Upper lobe of left lung (tissue), 6 donors: Measurements from ENCODE around the gene COQ7. TPM values are rescaled to one million over a fixed set of nuclear protein-coding genes. Genes with fewer than 3 reads are reported as not detected.

Source experiments
- ATAC-seq, 2 donors: fragments of 200-7000 bp; cut with Tn5 transposase; one replicate each; pipeline ENCODE4 v1.9.1; 2022; ENCODE audit warnings: mild to moderate bottlenecking in 2 of 2, moderate library complexity in 2 of 2; ENCODE audit not compliant: low FRiP score in 2 of 2
- DNase-seq, 2 donors: peaks; one replicate each; pipeline ENCODE4 v3.0.0-alpha.2; 2019 to 2020
- H3K27ac ChIP-seq, 4 donors: fragments of 200-600 bp; sonication (generic); one replicate each; pipeline ENCODE4 v1.5.1; 2016 to 2019
- H3K27me3 ChIP-seq, 4 donors: fragments of 200-600 bp; sonication (generic); one replicate each; pipeline ENCODE4 v1.5.1; 2017 to 2019
- H3K36me3 ChIP-seq, 4 donors: fragments of 200-600 bp; sonication (generic); one replicate each; pipeline ENCODE4 v1.5.1; 2016 to 2019
- H3K4me1 ChIP-seq, 4 donors: fragments of 200-600 bp; sonication (generic); one replicate each; pipeline ENCODE4 v1.5.1; 2018 to 2019
- H3K4me3 ChIP-seq, 4 donors: fragments of 200-600 bp; sonication (generic); one replicate each; pipeline ENCODE4 v1.5.1; 2017 to 2019; ENCODE audit warnings: mild to moderate bottlenecking in 2 of 4, moderate library complexity in 1 of 4
- H3K9me3 ChIP-seq, 4 donors: fragments of 200-600 bp; sonication (generic); one replicate each; pipeline ENCODE4 v1.5.1; 2018 to 2019
- EP300 ChIP-seq, 4 donors: sonication (generic); formaldehyde crosslinking; IDR thresholded peaks; one replicate each; pipeline ENCODE4 v1.5.1; 2017; ENCODE audit warnings: antibody characterized with exemption in 4 of 4, control low read depth in 2 of 4
- POLR2A ChIP-seq, 4 donors: fragments of 450-650 bp; IDR thresholded peaks; one replicate each; pipeline ENCODE4 v1.5.1; 2016 to 2017; ENCODE audit warnings: antibody characterized with exemption in 4 of 4, mild to moderate bottlenecking in 2 of 4
- POLR2AphosphoS5 ChIP-seq, 2 donors: sonication (generic); formaldehyde crosslinking; IDR thresholded peaks; one replicate each; pipeline ENCODE4 v1.5.1; 2017; ENCODE audit warnings: antibody characterized with exemption in 2 of 2
- WGBS, 2 donors: methylation state at CpG; one replicate each; pipeline ENCODE4 v1.1.5; 2017 to 2018; 5-methylcytosine and 5-hydroxymethylcytosine counted together
- total RNA-seq, 6 donors: library from RNA; depleted of rRNA in 4 of 6; stranded (reverse); fragments of >200 nt in 4 of 6; gene quantifications; one replicate each; pipeline versions ENCODE4 v1.1.0 to v1.2.1, GENCODE V29; 2016 to 2021
- TF ChIP-seq, protein P1 (sequence below), 6 experiments: fragments of 450-650 bp in 4 of 6; fragments of 200-600 bp in 2 of 6; sonication (generic) in 2 of 6; IDR thresholded peaks; one replicate each; pipeline ENCODE4 v1.5.1; 2016 to 2019; ENCODE audit warnings: antibody characterized with exemption in 6 of 6
- donor health status: DM: no; HTN: no; CAD: no; lungs with moderate emphysema.
- donor health status: DM: no; HTN: yes; CAD: no; lungs with severe emphysema.

COQ7 gene
- total RNA-seq, 6 donors from 2014 or later, result 14.6 to 41.9 (median 20.0) TPM

DNA sequence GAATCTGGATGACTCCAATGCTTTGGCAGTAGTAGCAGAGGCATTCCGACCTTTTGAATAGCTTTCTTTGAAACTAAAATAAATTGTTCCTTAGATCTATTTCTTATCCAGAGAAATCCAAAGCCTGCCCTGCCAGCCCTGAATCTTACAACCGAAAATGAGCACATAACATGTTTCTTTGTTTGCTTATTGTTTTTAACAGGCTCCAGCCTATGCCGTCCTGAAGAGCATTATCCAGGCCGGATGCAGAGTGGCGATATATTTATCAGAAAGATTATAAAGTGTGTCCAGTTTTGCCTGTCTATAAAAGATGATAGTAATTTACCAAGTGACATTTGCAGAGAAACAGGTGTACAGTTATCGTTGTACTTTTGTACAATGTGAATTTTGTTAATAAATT is 10.5 kb downstream of the COQ7 start:
- H3K27me3 ChIP-seq, result no peaks in the 10 kb centered on the region
- 86 to 92% methylated on average over 6 of the region's 6 CpGs for WGBS, 2 donors
- H3K9me3 ChIP-seq, result no peaks in the 10 kb centered on the region
- H3K36me3 ChIP-seq, result peaks cover 9 to 79% (median 36%) of the 10 kb centered on the region in 4 donors
- TF ChIP-seq EP300 (IDR thresholded peaks at IDR 0.05) (no peak), POLR2A (IDR thresholded peaks at IDR 0.05) (no peak), POLR2AphosphoS5 (IDR thresholded peaks at IDR 0.05) (no peak)
- TF ChIP-seq, protein P1, sequence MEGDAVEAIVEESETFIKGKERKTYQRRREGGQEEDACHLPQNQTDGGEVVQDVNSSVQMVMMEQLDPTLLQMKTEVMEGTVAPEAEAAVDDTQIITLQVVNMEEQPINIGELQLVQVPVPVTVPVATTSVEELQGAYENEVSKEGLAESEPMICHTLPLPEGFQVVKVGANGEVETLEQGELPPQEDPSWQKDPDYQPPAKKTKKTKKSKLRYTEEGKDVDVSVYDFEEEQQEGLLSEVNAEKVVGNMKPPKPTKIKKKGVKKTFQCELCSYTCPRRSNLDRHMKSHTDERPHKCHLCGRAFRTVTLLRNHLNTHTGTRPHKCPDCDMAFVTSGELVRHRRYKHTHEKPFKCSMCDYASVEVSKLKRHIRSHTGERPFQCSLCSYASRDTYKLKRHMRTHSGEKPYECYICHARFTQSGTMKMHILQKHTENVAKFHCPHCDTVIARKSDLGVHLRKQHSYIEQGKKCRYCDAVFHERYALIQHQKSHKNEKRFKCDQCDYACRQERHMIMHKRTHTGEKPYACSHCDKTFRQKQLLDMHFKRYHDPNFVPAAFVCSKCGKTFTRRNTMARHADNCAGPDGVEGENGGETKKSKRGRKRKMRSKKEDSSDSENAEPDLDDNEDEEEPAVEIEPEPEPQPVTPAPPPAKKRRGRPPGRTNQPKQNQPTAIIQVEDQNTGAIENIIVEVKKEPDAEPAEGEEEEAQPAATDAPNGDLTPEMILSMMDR (IDR thresholded peaks at IDR 0.05), result no peak
- ATAC-seq, result no peak
- no peak overlapping the region for H3K4me3 ChIP-seq
- no peak for DNase-seq
- H3K27ac ChIP-seq, result no peak overlapping the region
- H3K4me1 ChIP-seq, result no peaks in the 10 kb centered on the region

DNA sequence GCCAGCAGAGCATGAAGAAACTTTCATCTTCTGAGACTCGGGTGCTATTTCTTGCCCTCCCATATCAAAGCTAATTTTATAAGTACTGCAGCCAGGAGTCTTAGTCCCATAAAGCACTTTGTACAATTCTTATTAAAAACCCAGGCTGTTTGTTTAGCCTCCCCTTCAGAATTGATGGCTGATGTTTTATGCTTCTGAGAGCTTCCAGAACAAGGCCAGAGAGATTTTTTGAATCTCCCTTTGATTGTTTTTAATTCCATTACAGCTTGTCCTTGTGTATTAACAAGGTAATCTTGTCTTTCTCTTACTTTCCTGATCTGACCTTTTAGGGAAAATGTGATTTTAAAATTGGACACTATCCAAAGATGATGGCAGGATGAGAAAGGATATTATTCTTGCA is 16.3 kb downstream of the COQ7 start:
- H3K27ac ChIP-seq, result no peak overlapping the region

DNA sequence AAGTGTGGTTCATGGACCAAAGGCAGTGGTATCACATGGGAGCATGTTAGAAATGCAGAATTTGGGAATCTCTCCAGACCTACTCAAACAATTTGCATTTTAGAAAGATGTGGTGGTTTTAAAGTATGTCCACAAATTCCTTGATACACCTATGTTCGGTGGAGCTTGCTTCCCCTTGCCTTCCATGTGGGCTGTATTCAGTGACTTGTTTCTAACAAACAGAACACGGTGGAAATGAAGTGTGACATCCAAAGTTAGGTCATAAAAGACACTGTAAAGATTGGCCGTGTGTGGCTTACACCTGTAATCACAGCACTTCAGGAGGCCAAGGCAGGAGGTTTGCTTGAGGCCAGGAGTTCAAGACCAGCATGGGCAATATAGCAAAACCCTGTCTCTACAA is 16.7 kb downstream of the COQ7 start:
- ATAC-seq (no peak), DNase-seq (no peak)
- Histone ChIP-seq H3K27me3 (no peaks in the 10 kb centered on the region), H3K27ac (no peak overlapping the region), H3K36me3 (peaks cover 0 to 20% (median 3%) of the 10 kb centered on the region in 4 donors), H3K9me3 (no peaks in the 10 kb centered on the region), H3K4me1 (peaks cover 7 to 15% (median 10%) of the 10 kb centered on the region in 4 donors), H3K4me3 (no peak overlapping the region)
- TF ChIP-seq EP300 (IDR thresholded peaks at IDR 0.05) (no peak), POLR2AphosphoS5 (IDR thresholded peaks at IDR 0.05) (no peak), POLR2A (IDR thresholded peaks at IDR 0.05) (no peak)
- TF ChIP-seq, protein P1 (IDR thresholded peaks at IDR 0.05), result no peak
- 62 to 70% methylated on average over 3 of the region's 3 CpGs for WGBS, 2 donors

More for the DNA sequence above, 16.3 kb downstream of the COQ7 start:
- Histone ChIP-seq H3K4me3 (no peak overlapping the region), H3K27me3 (no peaks in the 10 kb centered on the region), H3K4me1 (peaks cover 7 to 15% (median 10%) of the 10 kb centered on the region in 4 donors), H3K36me3 (peaks cover 0 to 25% (median 6%) of the 10 kb centered on the region in 4 donors), H3K9me3 (no peaks in the 10 kb centered on the region)
- DNase-seq (no peak), ATAC-seq (no peak)
- WGBS, 2 donors, result 84 to 86% methylated on average over 1 of the region's 1 CpG
- TF ChIP-seq, protein P1 (IDR thresholded peaks at IDR 0.05), result no peak
- TF ChIP-seq POLR2A (IDR thresholded peaks at IDR 0.05) (no peak), POLR2AphosphoS5 (IDR thresholded peaks at IDR 0.05) (no peak), EP300 (IDR thresholded peaks at IDR 0.05) (no peak)

DNA sequence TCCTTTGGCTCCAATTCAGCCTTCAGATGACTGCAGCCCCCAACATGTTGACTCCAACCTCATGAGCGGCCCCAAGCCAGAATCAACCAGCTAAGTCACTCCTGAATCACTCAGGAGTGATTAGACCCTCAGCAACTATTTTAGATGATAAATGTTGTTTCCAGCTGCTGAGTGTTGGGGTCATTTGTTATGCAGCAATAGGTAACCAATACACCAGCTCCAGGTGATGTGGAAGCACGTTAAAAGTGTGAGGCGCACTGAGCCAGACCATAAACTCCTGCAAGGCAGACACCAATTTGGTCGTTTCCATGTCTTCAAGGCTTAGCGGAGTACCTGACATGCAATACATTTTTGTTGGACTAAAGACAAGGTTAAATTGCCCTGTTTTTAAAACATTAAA is 17.5 kb downstream of the COQ7 start:
- no peak for ATAC-seq
- peaks cover 0 to 13% (median 0%) of the 10 kb centered on the region in 4 donors for H3K36me3 ChIP-seq
- DNase-seq, result no peak
- peaks cover 7 to 15% (median 10%) of the 10 kb centered on the region in 4 donors for H3K4me1 ChIP-seq
- no peak overlapping the region for H3K4me3 ChIP-seq
- no peak overlapping the region for H3K27ac ChIP-seq
- no peaks in the 10 kb centered on the region for H3K27me3 ChIP-seq
- WGBS, 2 donors, result 87 to 90% methylated on average over 5 of the region's 5 CpGs
- no peaks in the 10 kb centered on the region for H3K9me3 ChIP-seq
- TF ChIP-seq POLR2AphosphoS5 (IDR thresholded peaks at IDR 0.05) (no peak), POLR2A (IDR thresholded peaks at IDR 0.05) (no peak), EP300 (IDR thresholded peaks at IDR 0.05) (no peak)
- TF ChIP-seq, protein P1 (IDR thresholded peaks at IDR 0.05), result no peak

DNA sequence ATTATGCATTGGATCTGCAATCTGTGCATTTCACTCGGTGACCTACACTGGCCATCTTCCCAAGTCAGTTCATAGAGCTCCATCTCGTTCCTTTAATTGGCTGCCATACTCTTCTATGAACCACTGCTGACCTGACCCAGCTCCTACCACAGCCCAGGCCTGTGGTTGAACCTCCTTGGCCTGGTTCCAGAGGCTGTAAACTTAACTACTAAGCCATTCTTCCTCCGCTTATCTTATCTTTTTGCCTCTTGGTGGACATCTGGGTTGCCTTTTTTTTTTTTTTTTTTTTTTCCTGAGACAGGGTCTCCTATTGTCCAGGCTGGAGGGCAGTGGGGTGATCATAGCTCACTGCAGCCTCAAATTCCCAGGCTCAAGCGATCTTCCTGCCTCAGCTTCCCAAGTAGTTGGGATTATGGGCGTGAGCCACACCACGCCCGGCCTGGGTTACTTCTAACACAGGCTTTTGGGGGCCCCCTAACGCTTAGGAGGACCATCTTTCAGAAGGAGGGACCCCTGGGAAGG is 18.3 kb downstream of the COQ7 start:
- 45 to 49% methylated on average over 8 of the region's 8 CpGs for WGBS, 2 donors
- H3K4me1 ChIP-seq, result peaks cover 7 to 15% (median 10%) of the 10 kb centered on the region in 4 donors
- H3K36me3 ChIP-seq, result peaks cover 0 to 13% (median 0%) of the 10 kb centered on the region in 4 donors
- no peaks in the 10 kb centered on the region for H3K9me3 ChIP-seq
- ATAC-seq (peak in 1 of 2 donors; percentile 9), DNase-seq (no peak)
- H3K4me3 ChIP-seq, result peak overlapping the region in 1 of 4 donors; percentile 36
- H3K27ac ChIP-seq, result no peak overlapping the region
- no peaks in the 10 kb centered on the region for H3K27me3 ChIP-seq
- TF ChIP-seq POLR2A (IDR thresholded peaks at IDR 0.05) (no peak), POLR2AphosphoS5 (IDR thresholded peaks at IDR 0.05) (no peak), EP300 (IDR thresholded peaks at IDR 0.05) (no peak)
- TF ChIP-seq, protein P1 (IDR thresholded peaks at IDR 0.05), result no peak
